Brain microvascular endothelial cell (primary cell): ENCODE results near the gene MYRF.

Experiments used
- DNase-seq: peaks from one replicate; pipeline ENCODE4 v3.0.0-alpha.2; 2020
- H3K27ac ChIP-seq: fragments of 250-450 bp; sonication (Bioruptor Pico); 2 replicates; pipeline ENCODE4 v1.5.1; 2020; ENCODE audit warnings: mild to moderate bottlenecking, moderate library complexity
- H3K27me3 ChIP-seq: fragments of 250-450 bp; sonication (Bioruptor Pico); replicated peaks from 2 replicates; pipeline ENCODE4 v1.5.1; 2020; ENCODE audit warnings: mild to moderate bottlenecking
- H3K36me3 ChIP-seq: fragments of 250-450 bp; sonication (Bioruptor Pico); replicated peaks from 2 replicates; pipeline ENCODE4 v1.5.1; 2020; ENCODE audit warnings: mild to moderate bottlenecking
- H3K4me3 ChIP-seq: 2 replicates; pipeline ENCODE4 v1.5.1; 2011; ENCODE audit warnings: low read depth, mild to moderate bottlenecking, control low read depth, low read length, moderate library complexity
- in situ Hi-C: cut with HindIII; loops from 2 replicates; pipeline ENCODE4 v1.10.0; 2017; ENCODE audit warnings: low sequenced_read_pairs, low pct_ligation_motif_present
- TF ChIP-seq, protein P1 (sequence below): IDR thresholded peaks from 2 replicates; pipeline ENCODE4 v1.5.1; 2011; ENCODE audit warnings: low read depth, mild to moderate bottlenecking, moderate library complexity, low read length, control low read depth, inconsistent platforms; ENCODE audit errors: missing control alignments

Gene MYRF

DNA sequence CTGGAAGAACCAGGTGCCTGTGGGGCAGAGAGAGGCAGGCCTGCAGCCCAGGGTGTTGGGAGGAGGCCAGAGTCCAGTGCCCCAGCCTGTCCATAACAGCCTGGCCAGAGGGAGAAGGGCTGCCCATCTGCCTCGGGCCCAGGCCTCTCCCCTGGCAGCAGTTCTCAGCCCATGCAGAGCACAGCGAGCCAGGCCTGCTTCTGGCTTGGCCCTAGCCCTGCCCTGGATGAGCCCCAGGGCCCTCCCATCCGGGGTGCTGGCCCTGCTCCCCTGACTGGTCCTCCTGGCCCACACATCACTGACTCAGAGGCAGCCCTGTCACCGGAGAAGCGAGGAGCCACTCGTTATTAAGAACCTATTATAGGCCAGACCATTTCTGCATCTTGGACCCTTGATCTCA, 19.7 kb upstream of the MYRF start:
- no peak for DNase-seq
- no peaks in the 10 kb centered on the region for H3K27me3 ChIP-seq
- in situ Hi-C loops, result no loop called here
- TF ChIP-seq, protein P1, sequence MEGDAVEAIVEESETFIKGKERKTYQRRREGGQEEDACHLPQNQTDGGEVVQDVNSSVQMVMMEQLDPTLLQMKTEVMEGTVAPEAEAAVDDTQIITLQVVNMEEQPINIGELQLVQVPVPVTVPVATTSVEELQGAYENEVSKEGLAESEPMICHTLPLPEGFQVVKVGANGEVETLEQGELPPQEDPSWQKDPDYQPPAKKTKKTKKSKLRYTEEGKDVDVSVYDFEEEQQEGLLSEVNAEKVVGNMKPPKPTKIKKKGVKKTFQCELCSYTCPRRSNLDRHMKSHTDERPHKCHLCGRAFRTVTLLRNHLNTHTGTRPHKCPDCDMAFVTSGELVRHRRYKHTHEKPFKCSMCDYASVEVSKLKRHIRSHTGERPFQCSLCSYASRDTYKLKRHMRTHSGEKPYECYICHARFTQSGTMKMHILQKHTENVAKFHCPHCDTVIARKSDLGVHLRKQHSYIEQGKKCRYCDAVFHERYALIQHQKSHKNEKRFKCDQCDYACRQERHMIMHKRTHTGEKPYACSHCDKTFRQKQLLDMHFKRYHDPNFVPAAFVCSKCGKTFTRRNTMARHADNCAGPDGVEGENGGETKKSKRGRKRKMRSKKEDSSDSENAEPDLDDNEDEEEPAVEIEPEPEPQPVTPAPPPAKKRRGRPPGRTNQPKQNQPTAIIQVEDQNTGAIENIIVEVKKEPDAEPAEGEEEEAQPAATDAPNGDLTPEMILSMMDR, result no peak
- peaks cover 14% of the 10 kb centered on the region for H3K36me3 ChIP-seq
- no peak overlapping the region for H3K4me3 ChIP-seq
- no peak overlapping the region for H3K27ac ChIP-seq

DNA sequence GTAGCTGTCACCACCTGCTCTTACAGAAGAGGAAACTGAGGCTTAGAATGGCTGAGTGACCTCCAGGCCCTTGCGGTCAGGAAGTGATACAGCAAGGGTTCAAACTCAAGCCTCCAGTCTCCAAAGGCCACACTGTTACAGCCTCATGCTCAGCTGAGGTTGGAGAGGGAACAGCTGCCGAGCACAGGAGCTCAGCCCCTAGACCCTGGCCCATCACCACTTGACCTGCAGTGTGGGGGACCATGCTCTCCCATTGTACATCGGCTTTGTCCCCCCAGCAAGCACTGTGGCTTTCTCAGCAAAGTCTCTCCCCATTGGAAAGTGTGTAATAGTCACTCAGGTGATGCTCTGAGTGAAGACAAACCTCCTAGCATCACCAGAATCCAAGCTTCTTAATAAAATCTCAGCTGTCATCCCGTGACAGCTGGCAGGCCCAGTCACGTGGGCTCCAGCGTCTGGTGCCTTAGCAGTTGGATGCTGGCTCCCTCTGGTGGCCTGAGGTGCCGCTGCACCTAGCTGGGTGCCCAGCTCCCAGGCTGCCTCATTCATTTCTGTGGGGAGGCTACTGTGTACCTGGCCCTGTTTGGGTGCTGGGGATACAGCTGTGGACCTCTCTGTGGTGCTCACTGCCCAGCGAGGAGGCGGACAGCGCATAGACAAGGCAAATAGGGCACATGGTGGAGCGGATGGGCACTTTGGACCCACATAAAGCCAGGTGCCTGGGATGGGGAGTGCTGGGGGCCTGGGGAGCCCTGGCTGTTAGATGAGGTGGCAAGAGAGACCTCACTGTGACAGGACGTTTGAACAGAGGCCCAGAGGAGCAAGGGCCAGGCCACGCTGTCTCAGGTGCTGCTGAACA, 19.1 kb upstream of the MYRF start:
- H3K4me3 ChIP-seq, result no peak overlapping the region
- TF ChIP-seq, protein P1, result peak; percentile 99
- no peak overlapping the region for H3K27ac ChIP-seq
- H3K36me3 ChIP-seq, result peaks cover 11% of the 10 kb centered on the region
- in situ Hi-C loops, result no loop called here
- H3K27me3 ChIP-seq, result no peaks in the 10 kb centered on the region
- DNase-seq, result peak; percentile 75

DNA sequence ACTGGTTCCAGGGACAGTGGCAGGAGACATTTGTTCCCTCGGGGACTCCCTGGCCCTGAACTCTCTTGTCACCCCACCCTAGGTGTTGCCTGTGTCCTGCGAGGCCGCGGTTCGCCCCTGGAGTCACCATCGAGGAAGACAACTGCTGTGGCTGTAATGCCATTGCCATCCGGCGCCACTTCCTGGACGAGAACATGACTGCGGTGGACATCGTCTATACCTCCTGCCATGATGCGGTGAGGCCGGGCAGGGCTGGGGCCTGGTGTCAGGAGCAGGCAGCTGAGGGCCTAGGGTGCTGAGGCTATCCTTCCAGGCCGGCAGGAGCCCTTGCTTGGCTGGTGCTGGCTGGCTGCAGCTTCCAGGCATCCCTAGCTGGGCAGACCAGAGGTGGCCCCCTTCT, 17.7 kb upstream of the MYRF start:
- TF ChIP-seq, protein P1, result no peak

GRCh38 chr11:61735391-61735790, 17.0 kb upstream of the MYRF start:
- DNase-seq, result no peak
- H3K4me3 ChIP-seq, result no peak overlapping the region
- in situ Hi-C loops, result no loop called here
- TF ChIP-seq, protein P1, result no peak
- no peaks in the 10 kb centered on the region for H3K27me3 ChIP-seq
- H3K27ac ChIP-seq, result no peak overlapping the region
- H3K36me3 ChIP-seq, result peaks cover 12% of the 10 kb centered on the region

More for the DNA sequence above, 17.7 kb upstream of the MYRF start:
- Histone ChIP-seq H3K4me3 (no peak overlapping the region), H3K36me3 (peaks cover 12% of the 10 kb centered on the region), H3K27me3 (no peaks in the 10 kb centered on the region), H3K27ac (no peak overlapping the region)
- in situ Hi-C loops, result no loop called here
- no peak for DNase-seq

DNA sequence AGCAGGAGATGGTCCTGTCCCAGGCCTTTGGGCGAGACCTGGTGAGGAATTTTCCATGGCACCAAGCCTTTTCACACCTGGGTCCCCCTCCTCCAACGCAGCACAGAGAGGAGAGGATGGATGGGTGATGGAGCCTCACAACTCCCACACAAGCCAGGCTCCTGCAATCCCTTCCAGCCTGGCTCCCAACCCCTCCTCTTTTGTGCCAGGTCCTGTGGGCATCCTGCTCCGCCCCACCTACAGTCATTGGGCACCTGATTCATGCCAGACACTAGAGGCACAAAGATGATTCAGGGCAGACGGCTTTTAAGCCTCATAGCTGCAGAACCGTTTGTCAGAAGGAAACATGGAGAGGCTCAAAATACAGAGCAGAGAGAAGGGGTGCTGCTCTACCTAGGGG, 16.1 kb upstream of the MYRF start:
- TF ChIP-seq, protein P1, result no peak
- Histone ChIP-seq H3K27ac (no peak overlapping the region), H3K4me3 (no peak overlapping the region), H3K36me3 (peaks cover 12% of the 10 kb centered on the region), H3K27me3 (no peaks in the 10 kb centered on the region)
- in situ Hi-C loops, result no loop called here
- no peak for DNase-seq
